GM12878 (cell line): Measurements from ENCODE around the gene ANAPC2. TPM values are rescaled to one million over a fixed set of nuclear protein-coding genes. Genes with fewer than 3 reads are reported as not detected.

ENCODE experiments used
- ATAC-seq: fragments of 200-7000 bp; cut with Tn5 transposase; 3 replicates; pipeline ENCODE4 v1.9.1; 2020; ENCODE audit warnings: mild to moderate bottlenecking, moderate library complexity
- BruUV-seq: library from RNA; stranded (reverse); fragments of 400-500 nt; replicated peaks from 2 replicates; lab custom pipeline; 2021; lab: Mats Ljungman, UMichigan
- CTCF ChIA-PET: fragments of 300-600 bp; sonication (Branson Sonifier 250); formaldehyde crosslinking; extraction: SDS; loops from one replicate; lab custom pipeline; 2021; ENCODE audit warnings: inconsistent platforms; lab: Yijun Ruan, JAX
- POLR2A ChIA-PET: fragments of 350-600 bp; formaldehyde crosslinking; extraction: SDS; loops from one replicate; lab custom pipeline; 2021; ENCODE audit warnings: inconsistent platforms; lab: Charles Lee
- RAD21 ChIA-PET: fragments of 300-600 bp; sonication (Branson Sonifier 250); formaldehyde crosslinking; loops from one replicate; lab custom pipeline; 2023; ENCODE audit warnings: antibody characterized with exemption; ENCODE audit not compliant: unreplicated experiment; lab: Charles Lee
- SMC1A ChIA-PET: fragments of 300-600 bp; sonication (Branson Sonifier 250); formaldehyde crosslinking; loops from one replicate; lab custom pipeline; 2023; ENCODE audit not compliant: unreplicated experiment, uncharacterized antibody; lab: Charles Lee
- DNase-seq: peaks from one replicate; pipeline ENCODE4 v3.0.0-alpha.2; 2011; ENCODE audit warnings: low read depth, low spot score
- FAIRE-seq: peaks from 3 replicates; lab custom pipeline; 2011; peaks lifted over from hg19 to GRCh38; lab: Jason Lieb, UNC
- H2AFZ ChIP-seq: 2 replicates; pipeline ENCODE4 v1.6.0; 2011; ENCODE audit warnings: low read depth, low read length, control low read depth; ENCODE audit not compliant: control insufficient read depth
- H3K27ac ChIP-seq: 2 replicates; pipeline ENCODE4 v1.5.1; 2011; ENCODE audit warnings: control low read depth; ENCODE audit not compliant: control insufficient read depth, insufficient read depth
- H3K27me3 ChIP-seq, 2 experiments: replicated peaks in 1 of 2; 2 replicates each; pipeline versions ENCODE4 v1.6.0 to v1.6.1; 2011; ENCODE audit warnings: low read length in 1 of 2; ENCODE audit not compliant: control insufficient read depth in 2 of 2, insufficient read depth in 2 of 2
- H3K36me3 ChIP-seq, 2 experiments: 2 replicates each; pipeline ENCODE4 v1.5.1; 2011; ENCODE audit warnings: low read length in 1 of 2; ENCODE audit not compliant: control insufficient read depth in 2 of 2, insufficient read depth in 2 of 2
- H3K4me1 ChIP-seq: 2 replicates; pipeline ENCODE4 v1.6.1; 2011; ENCODE audit warnings: mild to moderate bottlenecking, low read length, moderate library complexity, mixed read lengths; ENCODE audit not compliant: control insufficient read depth, insufficient read depth
- H3K4me2 ChIP-seq: 2 replicates; pipeline ENCODE4 v1.6.0; 2011; ENCODE audit warnings: control low read depth; ENCODE audit not compliant: control insufficient read depth, insufficient read depth
- H3K4me3 ChIP-seq: fragments of 200-600 bp; sonication (generic); 2 replicates; pipeline ENCODE4 v1.5.1; 2016
- H3K79me2 ChIP-seq: 2 replicates; pipeline ENCODE4 v1.6.0; 2011; ENCODE audit warnings: low read length; ENCODE audit not compliant: control insufficient read depth, insufficient read depth
- H3K9ac ChIP-seq: 2 replicates; pipeline ENCODE4 v1.8.0; 2011; ENCODE audit warnings: low read length, control low read depth, mixed read lengths; ENCODE audit not compliant: control insufficient read depth, insufficient read depth
- H3K9me3 ChIP-seq: replicated peaks from 3 replicates; pipeline ENCODE4 v1.5.1; 2011; ENCODE audit warnings: mild to moderate bottlenecking, low read length; ENCODE audit not compliant: control insufficient read depth, insufficient read depth
- H4K20me1 ChIP-seq: 2 replicates; pipeline ENCODE4 v1.6.0; 2011; ENCODE audit not compliant: control insufficient read depth, insufficient read depth
- MXI1 ChIP-seq: fragments of 150-350 bp; IDR thresholded peaks from 2 replicates; pipeline ENCODE4 v1.6.1; 2011; ENCODE audit warnings: low read depth, mild to moderate bottlenecking, inconsistent platforms, low read length, improper control_type of control experiment
- NR2F1 ChIP-seq: fragments of 450-650 bp; conservative IDR thresholded peaks from 2 replicates; pipeline ENCODE4 v1.6.1; 2017; ENCODE audit warnings: mild to moderate bottlenecking
- WGBS: methylation state at CpG from one replicate; pipeline ENCODE4 v1.1.6; 2016; ENCODE audit warnings: low lambda C conversion rate; ENCODE audit not compliant: insufficient replicate concordance, insufficient coverage; ENCODE audit errors: missing lambda C conversion rate; 5-methylcytosine and 5-hydroxymethylcytosine counted together
- in situ Hi-C: fragments of 300-500 bp; cut with MboI; formaldehyde crosslinking; loops from 9 replicates; pipeline ENCODE4 v1.14.3; 2018; ENCODE audit warnings: mixed read lengths
- intact Hi-C: fragments of 100-400 bp; cut with micrococcal nuclease; formaldehyde crosslinking; loops from one replicate; pipeline ENCODE4 v1.14.2; 2022; ENCODE audit not compliant: unreplicated experiment
- polyA plus RNA-seq, 11 experiments: library from polyadenylated mRNA; depleted of rRNA in 4 of 11; unstranded in 6 of 11; stranded (reverse) in 5 of 11; fragments of >200 nt; fragmentation: Nextera tagmentation in 4 of 11; fragmentation: Illumina TruSeq in 1 of 11; extraction: Ambion mirVana in 4 of 11; extraction: Trizol in 1 of 11; gene quantifications; 1 replicate in 1 of 11; 2 replicates in 10 of 11; pipeline versions ENCODE4 v1.2.1 to v1.2.3, GENCODE V29; 2011 to 2016; ENCODE audit warnings: inconsistent platforms in 2 of 11, missing spikeins in 2 of 11, low read depth in 1 of 11
- total RNA-seq, 4 experiments: library from RNA; depleted of rRNA in 3 of 4; stranded (reverse); fragments of >200 nt in 3 of 4; fragmentation: Illumina TruSeq in 1 of 4; extraction: Trizol in 1 of 4; gene quantifications; 2 replicates each; pipeline versions ENCODE4 v1.2.1 to v1.2.3, GENCODE V29; 2013 to 2021

Gene ANAPC2
- total and polyA plus RNA-seq, 10 of the 15 experiments (the other 5 are each of a cell fraction or from before 2014, with no cell fraction given) = 0.03 to 65.2 (median 20.5) TPM

DNA sequence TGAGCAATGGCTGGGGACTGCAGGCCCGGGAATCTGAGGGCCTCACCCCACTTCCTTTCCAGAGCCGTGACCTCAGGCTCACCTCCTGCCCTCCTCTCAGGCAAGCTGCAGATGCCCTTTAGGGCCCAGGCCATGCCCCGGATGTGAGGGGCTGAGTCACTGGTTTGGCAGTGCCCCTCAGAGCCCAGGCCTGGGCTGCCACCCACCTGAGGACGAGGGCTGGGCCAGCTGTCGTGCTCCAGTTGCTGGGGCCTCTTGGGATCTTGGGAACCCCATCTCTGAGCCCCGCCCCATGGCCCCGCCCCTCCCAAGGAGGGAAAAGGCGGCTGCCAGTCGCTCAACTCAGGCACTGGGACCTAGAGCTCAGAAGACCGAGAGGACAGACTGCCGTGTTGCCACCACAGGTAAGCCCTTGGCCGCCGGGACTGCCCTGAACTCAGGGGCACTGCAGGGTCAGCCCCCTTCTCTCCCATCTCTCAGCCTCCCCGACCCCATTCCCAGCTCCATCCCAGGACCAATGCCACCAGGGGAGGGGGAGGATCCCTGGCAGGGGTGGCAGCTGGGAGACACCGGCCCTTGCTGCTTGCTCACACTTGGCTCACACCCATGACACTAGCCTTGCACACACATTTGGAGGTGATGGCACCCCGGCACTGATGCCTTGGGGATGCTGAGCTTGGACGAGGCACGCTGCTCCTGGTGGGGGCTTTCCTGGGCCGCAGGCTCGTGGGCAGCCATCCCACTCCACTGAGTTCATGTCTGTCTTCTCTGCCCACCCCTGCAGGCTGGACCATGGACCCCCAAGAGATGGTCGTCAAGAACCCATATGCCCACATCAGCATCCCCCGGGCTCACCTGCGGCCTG lies 36.7 kb upstream of the ANAPC2 start, which contains the start of gene CYSRT1:
Gene CYSRT1, plus strand, starts transcription at position 345 of the 865 bp plus-strand sequence. Its CDS starts 448 bp downstream, at position 793.
- Histone ChIP-seq H2AFZ (peak within 1 kb of the TSS; percentile 85; the same call in 1 of the 2 replicates), H3K9ac (peak within 1 kb of the TSS; percentile 79), H3K4me1 (peaks cover 16% of the 10 kb centered on the region), H3K4me2 (peak within 1 kb of the TSS; percentile 85), H3K4me3 (peak within 1 kb of the TSS; percentile 93), H4K20me1 (no peaks in the 10 kb centered on the region), H3K27ac (peak within 1 kb of the TSS; percentile 73), H3K27me3 (no peaks in the 10 kb centered on the region), H3K9me3 (no peaks in the 10 kb centered on the region), H3K36me3 (no peaks in the 10 kb centered on the region), H3K79me2 (no peaks in the 10 kb centered on the region)
- TF ChIP-seq NR2F1 (0 out of 2 replicates have a peak, but pooled peaks have one; percentile 33), MXI1 (no peak)
- ChIA-PET RAD21 (interaction anchor here (0.8 to 3.5 kb wide), 8 partner anchors 12 to 157 kb away, joined by 3 to 34 read pairs (median 4); no protein-coding TSS in a partner anchor), SMC1A (interaction anchor here (0.6 to 3.3 kb wide), 8 partner anchors 12 to 129 kb away, joined by 3 to 18 read pairs (median 3); partner anchors contain the start of gene TPRN), POLR2A (interaction anchor here (0.9 to 5.5 kb wide), 11 partner anchors 10 to 154 kb away, joined by 3 to 68 read pairs (median 6); partner anchors contain the start of genes ANAPC2, NDOR1, SAPCD2 and SSNA1), CTCF (interaction anchor here (0.8 to 6.4 kb wide), 7 partner anchors 14 to 176 kb away, joined by 3 to 52 read pairs (median 13); partner anchors contain the start of genes ANAPC2, SAPCD2, SSNA1 and TUBB4B)
- no peak for ATAC-seq
- no TSS peak for BruUV-seq
- DNase-seq = no peak
- FAIRE-seq = no peak
- in situ Hi-C loops (loop anchor here (5.0 kb wide), 1 partner anchor 103 kb away; no protein-coding TSS in a partner anchor), intact Hi-C loops (loop anchor here (5.0 to 10.0 kb wide), 2 partner anchors 38 to 180 kb away; partner anchors contain the start of genes ANAPC2, NPDC1 and SSNA1)
- WGBS = 27% methylated on average over 22 of the region's 23 CpGs
